ENCODE results near the gene GKN1. TPM values are rescaled to one million over a fixed set of nuclear protein-coding genes. Genes with fewer than 3 reads are reported as not detected.

GKN1 gene
- total RNA-seq, 4 donors from 2014 or later = not detected

DNA sequence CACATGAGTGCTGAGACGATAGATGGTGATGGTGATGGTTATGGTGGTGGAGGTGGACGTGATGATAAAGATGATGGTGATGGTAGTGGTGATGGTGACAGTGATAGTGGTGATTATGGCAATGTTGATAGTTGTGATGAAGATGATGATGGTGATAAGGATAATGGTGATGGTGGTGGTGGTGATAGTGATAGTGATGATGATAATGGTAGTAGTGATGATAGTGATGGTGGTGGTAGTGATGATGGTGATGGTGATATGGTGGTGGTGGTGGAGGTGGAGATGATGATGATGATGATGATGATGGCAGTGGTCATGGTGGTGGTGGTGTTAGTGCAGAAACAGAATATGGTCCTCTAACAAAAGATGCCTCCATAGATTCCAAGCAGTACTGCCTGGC lies 48.8 kb downstream of the GKN1 start:
- TF ChIP-seq, protein P1, sequence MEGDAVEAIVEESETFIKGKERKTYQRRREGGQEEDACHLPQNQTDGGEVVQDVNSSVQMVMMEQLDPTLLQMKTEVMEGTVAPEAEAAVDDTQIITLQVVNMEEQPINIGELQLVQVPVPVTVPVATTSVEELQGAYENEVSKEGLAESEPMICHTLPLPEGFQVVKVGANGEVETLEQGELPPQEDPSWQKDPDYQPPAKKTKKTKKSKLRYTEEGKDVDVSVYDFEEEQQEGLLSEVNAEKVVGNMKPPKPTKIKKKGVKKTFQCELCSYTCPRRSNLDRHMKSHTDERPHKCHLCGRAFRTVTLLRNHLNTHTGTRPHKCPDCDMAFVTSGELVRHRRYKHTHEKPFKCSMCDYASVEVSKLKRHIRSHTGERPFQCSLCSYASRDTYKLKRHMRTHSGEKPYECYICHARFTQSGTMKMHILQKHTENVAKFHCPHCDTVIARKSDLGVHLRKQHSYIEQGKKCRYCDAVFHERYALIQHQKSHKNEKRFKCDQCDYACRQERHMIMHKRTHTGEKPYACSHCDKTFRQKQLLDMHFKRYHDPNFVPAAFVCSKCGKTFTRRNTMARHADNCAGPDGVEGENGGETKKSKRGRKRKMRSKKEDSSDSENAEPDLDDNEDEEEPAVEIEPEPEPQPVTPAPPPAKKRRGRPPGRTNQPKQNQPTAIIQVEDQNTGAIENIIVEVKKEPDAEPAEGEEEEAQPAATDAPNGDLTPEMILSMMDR (IDR thresholded peaks at IDR 0.05 in 4 of 5, conservative IDR thresholded peaks at IDR 0.05 in 1 of 5) = no peak
- no peak for TF ChIP-seq POLR2A (IDR thresholded peaks at IDR 0.05)
- intact Hi-C loops (cut with DNase I; ENCODE audit: low total_unique reads) (no loop called here), in situ Hi-C loops (cut with MboI; ENCODE audit: low sequenced_read_pairs in 4 of 4) (no loop called here)
- ATAC-seq (no peak), DNase-seq (no peak)
- Histone ChIP-seq H3K36me3 (no peaks in the 10 kb centered on the region), H3K27me3 (no peaks in the 10 kb centered on the region), H3K27ac (no peak overlapping the region), H3K4me1 (peaks cover 8% of the 10 kb centered on the region in 2 donors), H3K4me3 (no peak overlapping the region), H3K9me3 (no peaks in the 10 kb centered on the region)

DNA sequence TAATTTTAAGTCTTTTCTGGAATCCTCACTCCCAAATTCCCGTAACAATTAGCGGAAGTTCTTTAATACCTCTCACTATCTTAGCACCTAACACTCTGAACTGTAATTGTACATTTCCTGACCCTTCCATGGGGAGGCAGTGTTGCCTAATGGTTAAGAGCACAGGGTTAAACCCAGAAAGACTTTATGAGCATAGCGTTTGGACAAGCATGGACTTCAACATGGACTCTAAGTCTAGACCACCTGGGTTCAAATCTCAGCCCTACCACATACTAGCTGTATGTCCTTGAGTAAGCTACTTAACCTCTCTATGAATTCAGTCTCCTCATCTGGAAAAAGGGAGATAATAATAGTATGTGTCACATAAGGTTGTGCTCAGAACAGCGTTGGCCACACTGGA lies 51.6 kb downstream of the GKN1 start:
- H3K27me3 ChIP-seq = no peaks in the 10 kb centered on the region
- H3K4me1 ChIP-seq = peaks cover 0 to 1% of the 10 kb centered on the region in 2 donors
- DNase-seq = no peak
- peak in 1 of 2 donors; percentile 78 for ATAC-seq
- H3K4me3 ChIP-seq = no peak overlapping the region
- TF ChIP-seq, protein P1 (IDR thresholded peaks at IDR 0.05 in 4 of 5, conservative IDR thresholded peaks at IDR 0.05 in 1 of 5) = peak in 4 of 5 experiments; percentile 37 to 50 (median 42)
- TF ChIP-seq POLR2A (IDR thresholded peaks at IDR 0.05) = no peak
- in situ Hi-C loops (cut with MboI; ENCODE audit: low sequenced_read_pairs in 4 of 4) (no loop called here), intact Hi-C loops (cut with DNase I; ENCODE audit: low total_unique reads) (loop anchor here (1.0 kb wide), 1 partner anchor 281 kb away; no protein-coding TSS in a partner anchor)
- H3K9me3 ChIP-seq = no peaks in the 10 kb centered on the region
- H3K36me3 ChIP-seq = no peaks in the 10 kb centered on the region
- no peak overlapping the region for H3K27ac ChIP-seq

DNA sequence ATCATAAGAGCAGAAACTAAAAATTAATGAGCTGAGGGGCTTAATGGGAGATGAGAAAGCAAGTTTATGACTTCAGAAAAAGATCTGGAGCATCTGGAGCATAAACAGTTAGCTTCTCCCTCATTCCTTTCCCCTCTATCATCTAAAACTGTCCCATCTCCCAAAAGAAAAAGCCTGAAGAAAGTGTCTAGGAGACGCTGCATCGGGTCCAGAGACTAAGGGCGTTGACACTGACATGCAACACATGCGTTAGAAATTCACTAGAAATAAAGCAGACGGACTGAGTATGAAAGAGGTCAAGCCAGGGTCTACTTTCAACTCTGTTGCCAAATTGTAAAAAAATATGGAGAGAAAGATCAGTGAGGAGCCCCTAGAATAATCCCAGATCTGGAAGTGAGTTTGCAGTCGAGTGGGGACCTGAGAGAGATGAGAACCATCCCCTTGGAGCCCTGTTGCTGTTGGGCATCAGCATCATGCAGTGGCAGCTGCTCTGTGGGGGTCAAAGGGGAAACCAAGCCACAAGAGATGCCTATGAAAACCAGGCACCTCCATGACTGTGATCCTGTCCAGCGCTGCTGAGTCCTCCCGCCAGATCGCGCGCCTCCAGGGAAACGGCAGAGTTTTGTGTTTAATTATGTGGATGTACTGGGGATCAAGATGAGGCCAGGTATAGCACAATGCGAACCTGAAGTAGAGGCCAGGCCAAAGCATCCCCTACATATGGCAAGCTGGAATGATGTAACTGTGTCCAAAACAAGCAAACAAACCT lies 52.4 kb downstream of the GKN1 start:
- in situ Hi-C loops (cut with MboI; ENCODE audit: low sequenced_read_pairs in 4 of 4) (no loop called here), intact Hi-C loops (cut with DNase I; ENCODE audit: low total_unique reads) (loop anchor here (1.0 kb wide), 1 partner anchor 280 kb away; no protein-coding TSS in a partner anchor)
- Histone ChIP-seq H3K4me3 (no peak overlapping the region), H3K4me1 (no peaks in the 10 kb centered on the region), H3K27ac (no peak overlapping the region), H3K36me3 (no peaks in the 10 kb centered on the region), H3K9me3 (no peaks in the 10 kb centered on the region), H3K27me3 (no peaks in the 10 kb centered on the region)
- no peak for ATAC-seq
- DNase-seq = no peak
- TF ChIP-seq, protein P1 (IDR thresholded peaks at IDR 0.05 in 4 of 5, conservative IDR thresholded peaks at IDR 0.05 in 1 of 5) = no peak

Other genes starting within 250 kb of the GKN1 start
- 1 to 10 TPM; 1.9 to 6.8 (median 3.0) TPM for gene ARHGAP25, start 239.8 kb upstream of the GKN1 start, total RNA-seq
- not detected for gene BMP10, start 103.2 kb upstream of the GKN1 start, total RNA-seq
- gene GKN2, start 21.7 kb upstream of the GKN1 start, total RNA-seq = not detected
- gene ANTXR1, start 38.5 kb downstream of the GKN1 start, total RNA-seq = 10 to 100 TPM in 2 of 4 donors, 1 to 10 TPM in 2; 8.0 to 13.6 (median 9.7) TPM